ENCODE measurements around the gene TMEM98. TPM values are rescaled to one million over a fixed set of nuclear protein-coding genes. Genes with fewer than 3 reads are reported as not detected.

Gene TMEM98
- polyA plus RNA-seq, 3 donors: not detected

DNA sequence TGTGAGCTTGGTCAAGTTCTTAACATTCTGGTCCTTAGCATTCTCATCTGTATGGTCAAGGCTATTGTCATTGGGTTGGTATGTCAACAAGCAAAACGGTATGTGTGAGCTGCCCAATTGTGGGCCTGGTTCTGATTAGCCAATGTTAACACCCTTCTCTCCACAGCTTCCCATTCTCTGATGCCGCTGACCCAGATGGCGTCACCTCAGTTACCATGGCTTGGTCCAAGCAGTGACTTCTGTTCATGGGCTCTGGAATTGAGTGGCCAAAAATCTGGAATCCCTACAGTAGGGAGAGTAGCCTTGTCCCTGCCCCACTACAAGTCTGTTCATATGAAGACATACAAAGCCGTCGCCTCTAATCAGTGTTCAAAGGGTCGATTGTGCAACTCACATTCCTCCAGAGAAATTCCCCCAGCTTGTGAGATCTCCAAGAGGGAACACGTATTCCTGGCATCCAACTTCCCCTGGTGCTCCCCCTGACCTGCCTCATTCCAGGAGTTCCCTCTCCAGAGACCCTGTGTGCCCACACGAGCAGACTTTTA lies 15.8 kb downstream of the TMEM98 start:
- H3K36me3 Mint-ChIP-seq: no peaks in the 10 kb centered on the region
- H3K9me3 Mint-ChIP-seq: peaks cover 0 to 6% (median 0%) of the 10 kb centered on the region in 7 donors
- Histone ChIP-seq H3K27me3 (ENCODE audit: control insufficient read depth in 2 of 2, insufficient read depth in 2 of 2, low read length in 2 of 2) (no peaks in the 10 kb centered on the region), H3K4me3 (replicated peaks in 1 of 3; ENCODE audit: low read depth in 2 of 3, low read length in 3 of 3) (no peak overlapping the region), H2AFZ (ENCODE audit: insufficient read depth, low read depth, low read length, poor library complexity, severe bottlenecking) (no peak overlapping the region), H3K27ac (ENCODE audit: low read depth in 1 of 2, low read length in 2 of 2) (no peak overlapping the region), H3K4me2 (replicated peaks; ENCODE audit: extremely low read depth, low read length, poor library complexity, severe bottlenecking) (no peak overlapping the region), H3K4me1 (ENCODE audit: control insufficient read depth in 1 of 2, insufficient read depth in 2 of 2, low read length in 2 of 2) (no peaks in the 10 kb centered on the region), H3K9me3 (replicated peaks in 1 of 2; ENCODE audit: control insufficient read depth in 1 of 2, insufficient read depth in 1 of 2, low read length in 2 of 2) (no peaks in the 10 kb centered on the region), H3K9ac (ENCODE audit: insufficient read depth, low read length, poor library complexity, severe bottlenecking) (no peak overlapping the region), H3K36me3 (replicated peaks in 1 of 2; ENCODE audit: control insufficient read depth in 1 of 2, insufficient read depth in 2 of 2, low read length in 2 of 2) (no peaks in the 10 kb centered on the region), H3K79me2 (ENCODE audit: insufficient read depth, low read length) (no peaks in the 10 kb centered on the region), H4K20me1 (ENCODE audit: insufficient read depth, low read length) (no peaks in the 10 kb centered on the region)
- H3K27ac Mint-ChIP-seq: no peak overlapping the region
- intact Hi-C loops (cut with micrococcal nuclease): no loop called here
- peaks cover under 1 to 8% (median 7%) of the 10 kb centered on the region in 3 donors for H3K27me3 Mint-ChIP-seq (ENCODE audit: low read depth in 3 of 3)
- no peaks in the 10 kb centered on the region for H3K4me1 Mint-ChIP-seq
- 93% methylated on average over 6 of the region's 8 CpGs for WGBS (ENCODE audit: insufficient coverage)
- no peak for TF ChIP-seq CTCF (IDR thresholded peaks at IDR 0.05)
- no peak for DNase-seq
- H3K4me3 Mint-ChIP-seq: no peak overlapping the region

- H3K9me3 ChIP-seq (replicated peaks in 1 of 2; ENCODE audit: control insufficient read depth in 1 of 2, insufficient read depth in 1 of 2, low read length in 2 of 2): no peaks in the 10 kb centered on the region
Observed at GRCh38 chr17:32944248-32945020, 16.5 kb downstream of the TMEM98 start.

More at GRCh38 chr17:32944248-32945020, 16.5 kb downstream of the TMEM98 start:
- Mint-ChIP-seq H3K27me3 (ENCODE audit: low read depth in 3 of 3) (peaks cover 4 to 7% (median 7%) of the 10 kb centered on the region in 3 donors), H3K9me3 (peaks cover 0 to 5% (median 0%) of the 10 kb centered on the region in 7 donors), H3K36me3 (no peaks in the 10 kb centered on the region), H3K4me3 (no peak overlapping the region), H3K27ac (no peak overlapping the region), H3K4me1 (no peaks in the 10 kb centered on the region)
- H4K20me1 ChIP-seq (ENCODE audit: insufficient read depth, low read length): no peaks in the 10 kb centered on the region
- H3K4me1 ChIP-seq (ENCODE audit: control insufficient read depth in 1 of 2, insufficient read depth in 2 of 2, low read length in 2 of 2): no peaks in the 10 kb centered on the region
- H3K9ac ChIP-seq (ENCODE audit: insufficient read depth, low read length, poor library complexity, severe bottlenecking): no peak overlapping the region
- intact Hi-C loops (cut with micrococcal nuclease): no loop called here
- H3K79me2 ChIP-seq (ENCODE audit: insufficient read depth, low read length): no peaks in the 10 kb centered on the region
- H3K36me3 ChIP-seq (replicated peaks in 1 of 2; ENCODE audit: control insufficient read depth in 1 of 2, insufficient read depth in 2 of 2, low read length in 2 of 2): no peaks in the 10 kb centered on the region
- no peak overlapping the region for H3K4me2 ChIP-seq (replicated peaks; ENCODE audit: extremely low read depth, low read length, poor library complexity, severe bottlenecking)
- no peak for TF ChIP-seq CTCF (IDR thresholded peaks at IDR 0.05)
- H3K4me3 ChIP-seq (replicated peaks in 1 of 3; ENCODE audit: low read depth in 2 of 3, low read length in 3 of 3): no peak overlapping the region
- no peak for DNase-seq
- WGBS (ENCODE audit: insufficient coverage): 100% methylated on average over 2 of the region's 4 CpGs
- no peak overlapping the region for H3K27ac ChIP-seq (ENCODE audit: low read depth in 1 of 2, low read length in 2 of 2)
- H3K27me3 ChIP-seq (ENCODE audit: control insufficient read depth in 2 of 2, insufficient read depth in 2 of 2, low read length in 2 of 2): no peaks in the 10 kb centered on the region
- no peak overlapping the region for H2AFZ ChIP-seq (ENCODE audit: insufficient read depth, low read depth, low read length, poor library complexity, severe bottlenecking)

All from CD14-positive monocyte (primary cell).